ENCODE results near the gene PEAR1. TPM values are rescaled to one million over a fixed set of nuclear protein-coding genes. Genes with fewer than 3 reads are reported as not detected.

Gene PEAR1
- total RNA-seq, 6 experiments from 2014 or later: 3.2 to 23.6 (median 20.2) TPM

- DNase-seq: no peak
- Mint-ChIP-seq H3K4me3 (no peak overlapping the region), H3K27me3 (ENCODE audit: insufficient read depth) (peaks cover 9% of the 10 kb centered on the region), H3K9me3 (no peaks in the 10 kb centered on the region), H3K4me1 (ENCODE audit: low read depth) (peaks cover 39% of the 10 kb centered on the region), H3K36me3 (ENCODE audit: low read depth) (peaks cover 9% of the 10 kb centered on the region), H3K27ac (no peak overlapping the region)
- peak; percentile 93 for TF ChIP-seq CTCF (IDR thresholded peaks at IDR 0.05)
Measured at GRCh38 chr1:156910309-156910782, 16.8 kb downstream of the PEAR1 start.

GRCh38 chr1:156911577-156912298 is 18.2 kb downstream of the PEAR1 start:
- DNase-seq: no peak
- no peak for TF ChIP-seq CTCF (IDR thresholded peaks at IDR 0.05)
- Mint-ChIP-seq H3K27me3 (ENCODE audit: insufficient read depth) (peaks cover 8% of the 10 kb centered on the region), H3K9me3 (no peaks in the 10 kb centered on the region), H3K36me3 (ENCODE audit: low read depth) (peaks cover 14% of the 10 kb centered on the region), H3K27ac (no peak overlapping the region; the same call in 1 of the 2 replicates), H3K4me3 (no peak overlapping the region), H3K4me1 (ENCODE audit: low read depth) (peaks cover 37% of the 10 kb centered on the region)

- no peak for DNase-seq
- peaks cover 8% of the 10 kb centered on the region for H3K27me3 Mint-ChIP-seq (ENCODE audit: insufficient read depth)
- H3K9me3 Mint-ChIP-seq: no peaks in the 10 kb centered on the region
- H3K4me3 Mint-ChIP-seq: no peak overlapping the region
- no peak for TF ChIP-seq CTCF (IDR thresholded peaks at IDR 0.05)
- no peak overlapping the region for H3K27ac Mint-ChIP-seq
- H3K4me1 Mint-ChIP-seq (ENCODE audit: low read depth): peaks cover 31% of the 10 kb centered on the region
- peaks cover 15% of the 10 kb centered on the region for H3K36me3 Mint-ChIP-seq (ENCODE audit: low read depth)
Measured at GRCh38 chr1:156912310-156912709, 18.8 kb downstream of the PEAR1 start.

- Mint-ChIP-seq H3K4me1 (ENCODE audit: low read depth) (peaks cover 27% of the 10 kb centered on the region), H3K27me3 (ENCODE audit: insufficient read depth) (peaks cover 8% of the 10 kb centered on the region), H3K27ac (no peak overlapping the region), H3K9me3 (no peaks in the 10 kb centered on the region), H3K36me3 (ENCODE audit: low read depth) (peaks cover 18% of the 10 kb centered on the region), H3K4me3 (no peak overlapping the region)
- TF ChIP-seq CTCF (IDR thresholded peaks at IDR 0.05): peak; percentile 25; the same call in 1 of the 2 replicates
- DNase-seq: no peak
Measured at GRCh38 chr1:156912861-156913808, 19.6 kb downstream of the PEAR1 start.

GRCh38 chr1:156913809-156914387 is 20.4 kb downstream of the PEAR1 start:
- no peak for TF ChIP-seq CTCF (IDR thresholded peaks at IDR 0.05)
- Mint-ChIP-seq H3K9me3 (no peaks in the 10 kb centered on the region), H3K27ac (no peak overlapping the region), H3K36me3 (ENCODE audit: low read depth) (peaks cover 22% of the 10 kb centered on the region), H3K27me3 (ENCODE audit: insufficient read depth) (peaks cover 8% of the 10 kb centered on the region), H3K4me3 (no peak overlapping the region), H3K4me1 (ENCODE audit: low read depth) (peaks cover 32% of the 10 kb centered on the region)
- no peak for DNase-seq

All from HFFc6 (cell line).